ENCODE results near the gene FBXO46.

Gene FBXO46

DNA sequence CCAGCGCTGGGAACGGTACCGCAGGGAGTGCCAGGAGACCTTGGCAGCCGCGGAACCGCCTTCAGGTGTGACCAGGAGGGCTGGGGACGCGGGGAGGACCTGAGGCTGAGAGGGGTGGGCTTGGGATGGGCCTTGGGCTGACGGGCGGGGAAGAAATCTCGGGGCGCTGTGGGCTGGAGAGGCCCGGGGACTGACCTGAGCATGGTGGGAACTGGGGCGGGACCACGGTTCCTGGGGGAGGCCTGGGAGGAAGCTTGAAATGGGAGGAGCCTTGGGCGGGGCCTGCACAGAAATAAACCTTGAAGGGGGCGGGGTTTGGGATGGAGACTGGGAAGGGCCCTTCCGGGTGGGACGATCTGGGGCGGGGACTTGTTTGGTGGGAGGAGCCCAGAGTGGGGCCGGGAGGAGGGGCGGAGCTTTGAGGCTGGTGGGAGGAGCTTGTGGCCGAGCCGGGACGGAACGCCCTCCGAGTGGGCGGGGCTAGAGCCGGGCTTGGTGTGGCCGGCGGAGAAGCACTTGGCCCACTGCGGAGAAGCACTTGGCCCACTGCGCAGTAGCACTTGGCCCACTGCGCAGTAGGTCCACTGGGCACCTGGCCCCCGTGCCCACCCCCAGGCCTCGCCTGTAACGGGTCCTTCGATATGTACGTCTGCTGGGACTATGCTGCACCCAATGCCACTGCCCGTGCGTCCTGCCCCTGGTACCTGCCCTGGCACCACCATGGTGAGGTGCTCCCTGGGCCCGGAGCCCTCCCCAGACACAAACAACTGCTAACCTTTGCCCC lies 59.8 kb downstream of the FBXO46 start (continued):
- TF ChIP-seq, protein P1, sequence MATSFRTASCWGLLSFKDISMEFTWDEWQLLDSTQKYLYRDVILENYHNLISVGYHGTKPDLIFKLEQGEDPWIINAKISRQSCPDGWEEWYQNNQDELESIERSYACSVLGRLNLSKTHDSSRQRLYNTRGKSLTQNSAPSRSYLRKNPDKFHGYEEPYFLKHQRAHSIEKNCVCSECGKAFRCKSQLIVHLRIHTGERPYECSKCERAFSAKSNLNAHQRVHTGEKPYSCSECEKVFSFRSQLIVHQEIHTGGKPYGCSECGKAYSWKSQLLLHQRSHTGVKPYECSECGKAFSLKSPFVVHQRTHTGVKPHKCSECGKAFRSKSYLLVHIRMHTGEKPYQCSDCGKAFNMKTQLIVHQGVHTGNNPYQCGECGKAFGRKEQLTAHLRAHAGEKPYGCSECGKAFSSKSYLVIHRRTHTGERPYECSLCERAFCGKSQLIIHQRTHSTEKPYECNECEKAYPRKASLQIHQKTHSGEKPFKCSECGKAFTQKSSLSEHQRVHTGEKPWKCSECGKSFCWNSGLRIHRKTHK (tag by site-specific recombination; IDR thresholded peaks at IDR 0.05) = no peak
- TF ChIP-seq ZNF132 (tag by site-specific recombination; IDR thresholded peaks at IDR 0.05; ENCODE audit: borderline replicate concordance) (no peak), ZNF10 (tag by site-specific recombination; IDR thresholded peaks at IDR 0.05) (no peak), ZNF341 (tag by site-specific recombination; IDR thresholded peaks at IDR 0.05; ENCODE audit: low read depth) (no peak), PBX3 (CRISPR knock-in tag; IDR thresholded peaks at IDR 0.05) (no peak), ZNF146 (tag by site-specific recombination; IDR thresholded peaks at IDR 0.05) (0 out of 2 replicates have a peak, but pooled peaks have one; percentile 15), SP3 (tag by site-specific recombination; IDR thresholded peaks at IDR 0.05) (peak; percentile 88), ZIC2 (tag by site-specific recombination; IDR thresholded peaks at IDR 0.05) (no peak), ZNF155 (tag by site-specific recombination; IDR thresholded peaks at IDR 0.05) (no peak), ZNF580 (tag by site-specific recombination; IDR thresholded peaks at IDR 0.05) (no peak), ZNF555 (tag by site-specific recombination; conservative IDR thresholded peaks at IDR 0.05) (no peak), ZNF350 (tag by site-specific recombination; IDR thresholded peaks at IDR 0.05) (no peak), ZNF624 (tag by site-specific recombination; IDR thresholded peaks at IDR 0.05) (no peak), ZNF558 (tag by site-specific recombination; IDR thresholded peaks at IDR 0.05) (no peak), IKZF3 (tag by site-specific recombination; IDR thresholded peaks at IDR 0.05) (0 out of 2 replicates have a peak, but pooled peaks have one; percentile 34), EGR2 (tag by site-specific recombination; IDR thresholded peaks at IDR 0.05; ENCODE audit: low read depth) (no peak), BCL11A (tag by site-specific recombination; IDR thresholded peaks at IDR 0.05; ENCODE audit: low read depth) (no peak), ZNF670 (tag by site-specific recombination; IDR thresholded peaks at IDR 0.05; ENCODE audit: low read depth) (no peak), ZNF112 (tag by site-specific recombination; IDR thresholded peaks at IDR 0.05) (no peak), KLF9 (tag by site-specific recombination; IDR thresholded peaks at IDR 0.05; ENCODE audit: low read depth) (0 out of 2 replicates have a peak, but pooled peaks have one; percentile 58), ZNF747 (tag by site-specific recombination; IDR thresholded peaks at IDR 0.05) (no peak), ZNF221 (tag by site-specific recombination; IDR thresholded peaks at IDR 0.05; ENCODE audit: borderline replicate concordance) (no peak), ZNF114 (tag by site-specific recombination; IDR thresholded peaks at IDR 0.05) (no peak), SP2 (tag by site-specific recombination; IDR thresholded peaks at IDR 0.05) (peak; percentile 88)
- TF ChIP-seq, protein P2, sequence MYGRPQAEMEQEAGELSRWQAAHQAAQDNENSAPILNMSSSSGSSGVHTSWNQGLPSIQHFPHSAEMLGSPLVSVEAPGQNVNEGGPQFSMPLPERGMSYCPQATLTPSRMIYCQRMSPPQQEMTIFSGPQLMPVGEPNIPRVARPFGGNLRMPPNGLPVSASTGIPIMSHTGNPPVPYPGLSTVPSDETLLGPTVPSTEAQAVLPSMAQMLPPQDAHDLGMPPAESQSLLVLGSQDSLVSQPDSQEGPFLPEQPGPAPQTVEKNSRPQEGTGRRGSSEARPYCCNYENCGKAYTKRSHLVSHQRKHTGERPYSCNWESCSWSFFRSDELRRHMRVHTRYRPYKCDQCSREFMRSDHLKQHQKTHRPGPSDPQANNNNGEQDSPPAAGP (tag by site-specific recombination; IDR thresholded peaks at IDR 0.05) = no peak
- TF ChIP-seq, protein P3, sequence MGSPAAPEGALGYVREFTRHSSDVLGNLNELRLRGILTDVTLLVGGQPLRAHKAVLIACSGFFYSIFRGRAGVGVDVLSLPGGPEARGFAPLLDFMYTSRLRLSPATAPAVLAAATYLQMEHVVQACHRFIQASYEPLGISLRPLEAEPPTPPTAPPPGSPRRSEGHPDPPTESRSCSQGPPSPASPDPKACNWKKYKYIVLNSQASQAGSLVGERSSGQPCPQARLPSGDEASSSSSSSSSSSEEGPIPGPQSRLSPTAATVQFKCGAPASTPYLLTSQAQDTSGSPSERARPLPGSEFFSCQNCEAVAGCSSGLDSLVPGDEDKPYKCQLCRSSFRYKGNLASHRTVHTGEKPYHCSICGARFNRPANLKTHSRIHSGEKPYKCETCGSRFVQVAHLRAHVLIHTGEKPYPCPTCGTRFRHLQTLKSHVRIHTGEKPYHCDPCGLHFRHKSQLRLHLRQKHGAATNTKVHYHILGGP (tag by site-specific recombination; IDR thresholded peaks at IDR 0.05) = no peak
- TF ChIP-seq, protein P4, sequence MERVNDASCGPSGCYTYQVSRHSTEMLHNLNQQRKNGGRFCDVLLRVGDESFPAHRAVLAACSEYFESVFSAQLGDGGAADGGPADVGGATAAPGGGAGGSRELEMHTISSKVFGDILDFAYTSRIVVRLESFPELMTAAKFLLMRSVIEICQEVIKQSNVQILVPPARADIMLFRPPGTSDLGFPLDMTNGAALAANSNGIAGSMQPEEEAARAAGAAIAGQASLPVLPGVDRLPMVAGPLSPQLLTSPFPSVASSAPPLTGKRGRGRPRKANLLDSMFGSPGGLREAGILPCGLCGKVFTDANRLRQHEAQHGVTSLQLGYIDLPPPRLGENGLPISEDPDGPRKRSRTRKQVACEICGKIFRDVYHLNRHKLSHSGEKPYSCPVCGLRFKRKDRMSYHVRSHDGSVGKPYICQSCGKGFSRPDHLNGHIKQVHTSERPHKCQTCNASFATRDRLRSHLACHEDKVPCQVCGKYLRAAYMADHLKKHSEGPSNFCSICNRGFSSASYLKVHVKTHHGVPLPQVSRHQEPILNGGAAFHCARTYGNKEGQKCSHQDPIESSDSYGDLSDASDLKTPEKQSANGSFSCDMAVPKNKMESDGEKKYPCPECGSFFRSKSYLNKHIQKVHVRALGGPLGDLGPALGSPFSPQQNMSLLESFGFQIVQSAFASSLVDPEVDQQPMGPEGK (tag by site-specific recombination; IDR thresholded peaks at IDR 0.05) = 0 out of 2 replicates have a peak, but pooled peaks have one; percentile 10
- TF ChIP-seq, protein P5, sequence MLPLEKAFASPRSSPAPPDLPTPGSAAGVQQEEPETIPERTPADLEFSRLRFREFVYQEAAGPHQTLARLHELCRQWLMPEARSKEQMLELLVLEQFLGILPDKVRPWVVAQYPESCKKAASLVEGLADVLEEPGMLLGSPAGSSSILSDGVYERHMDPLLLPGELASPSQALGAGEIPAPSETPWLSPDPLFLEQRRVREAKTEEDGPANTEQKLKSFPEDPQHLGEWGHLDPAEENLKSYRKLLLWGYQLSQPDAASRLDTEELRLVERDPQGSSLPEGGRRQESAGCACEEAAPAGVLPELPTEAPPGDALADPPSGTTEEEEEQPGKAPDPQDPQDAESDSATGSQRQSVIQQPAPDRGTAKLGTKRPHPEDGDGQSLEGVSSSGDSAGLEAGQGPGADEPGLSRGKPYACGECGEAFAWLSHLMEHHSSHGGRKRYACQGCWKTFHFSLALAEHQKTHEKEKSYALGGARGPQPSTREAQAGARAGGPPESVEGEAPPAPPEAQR (tag by site-specific recombination; IDR thresholded peaks at IDR 0.05) = no peak

Measured in HEK293 (cell line).